Muscle of leg (tissue), 11 donors: Measurements from ENCODE around the gene CPLANE1. TPM values are rescaled to one million over a fixed set of nuclear protein-coding genes. Genes with fewer than 3 reads are reported as not detected.

ENCODE experiments used
- DNase-seq: peaks from one replicate; pipeline ENCODE4 v3.0.0; 2013
- H3K27ac ChIP-seq: one replicate; pipeline ENCODE4 v1.5.1; 2013; ENCODE audit warnings: mild to moderate bottlenecking, low read length, control low read depth
- H3K27me3 ChIP-seq: one replicate; pipeline ENCODE4 v1.6.1; 2013; ENCODE audit warnings: low read length; ENCODE audit not compliant: control insufficient read depth, insufficient read depth
- H3K36me3 ChIP-seq: one replicate; pipeline ENCODE4 v1.6.1; 2013; ENCODE audit warnings: low read length; ENCODE audit not compliant: control insufficient read depth, insufficient read depth
- H3K4me1 ChIP-seq: one replicate; pipeline ENCODE4 v1.6.1; 2013; ENCODE audit warnings: low read length; ENCODE audit not compliant: control insufficient read depth, insufficient read depth
- H3K4me3 ChIP-seq: one replicate; pipeline ENCODE4 v1.5.1; 2013; ENCODE audit warnings: low read length, control low read depth
- H3K9me3 ChIP-seq: replicated peaks from 2 replicates; pipeline ENCODE4 v1.6.1; 2013; ENCODE audit warnings: low read depth, low read length; ENCODE audit not compliant: control insufficient read depth
- whole genome bisulfite sequencing: methylation state at CpG from one replicate; pipeline ENCODE4 v1.1.5; 2013; ENCODE audit warnings: missing lambda C conversion rate; ENCODE audit not compliant: insufficient coverage; 5-methylcytosine and 5-hydroxymethylcytosine counted together
- polyA plus RNA-seq, 8 donors: library from polyadenylated mRNA; unstranded; fragments of 120-200 nt; gene quantifications; one replicate each; pipeline versions ENCODE4 v1.2.1 to v1.2.3, GENCODE V29; 2013; ENCODE audit warnings: inconsistent platforms in 1 of 8, low replicate concordance in 1 of 8; ENCODE audit not compliant: insufficient read length in 8 of 8, insufficient read depth in 1 of 8
- total RNA-seq: library from RNA; stranded (reverse); fragments of 120-200 nt; gene quantifications from one replicate; pipeline ENCODE4 v1.2.4, GENCODE V29; 2013

The CPLANE1 gene
- total and polyA plus RNA-seq, 9 donors: 10.7 to 23.8 (median 16.6) TPM

DNA sequence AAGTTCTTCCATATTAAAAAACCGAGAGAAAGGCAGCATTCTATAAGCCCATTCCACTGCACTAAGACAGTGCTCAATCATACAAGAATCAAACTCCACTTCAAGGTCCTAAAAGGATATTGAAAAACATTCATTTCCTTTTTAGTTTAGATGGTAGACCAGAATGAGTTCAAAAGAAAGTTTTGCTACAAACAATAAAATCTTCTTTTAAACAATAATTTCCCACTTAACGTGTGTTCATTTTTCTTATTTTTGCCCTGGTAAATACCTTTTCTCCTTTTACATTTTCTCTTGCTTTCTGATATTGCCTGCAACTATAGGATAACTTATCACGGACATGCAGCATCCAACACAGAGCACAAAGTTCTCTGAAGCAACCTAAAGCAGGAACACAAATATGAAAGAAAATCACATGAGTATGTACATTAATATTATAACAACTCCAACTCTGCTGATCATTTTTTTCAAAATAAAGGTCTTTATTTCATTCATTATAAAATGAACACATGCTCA lies 61.7 kb downstream of the CPLANE1 start:
- H3K4me3 ChIP-seq: no peak overlapping the region
- no peak overlapping the region for H3K27ac ChIP-seq
- no peak for DNase-seq
- H3K27me3 ChIP-seq: no peaks in the 10 kb centered on the region
- H3K36me3 ChIP-seq: peaks cover 19% of the 10 kb centered on the region
- WGBS: no CpG with 5 or more reads among the region's 3 CpGs
- no peaks in the 10 kb centered on the region for H3K4me1 ChIP-seq
- H3K9me3 ChIP-seq: no peaks in the 10 kb centered on the region

DNA sequence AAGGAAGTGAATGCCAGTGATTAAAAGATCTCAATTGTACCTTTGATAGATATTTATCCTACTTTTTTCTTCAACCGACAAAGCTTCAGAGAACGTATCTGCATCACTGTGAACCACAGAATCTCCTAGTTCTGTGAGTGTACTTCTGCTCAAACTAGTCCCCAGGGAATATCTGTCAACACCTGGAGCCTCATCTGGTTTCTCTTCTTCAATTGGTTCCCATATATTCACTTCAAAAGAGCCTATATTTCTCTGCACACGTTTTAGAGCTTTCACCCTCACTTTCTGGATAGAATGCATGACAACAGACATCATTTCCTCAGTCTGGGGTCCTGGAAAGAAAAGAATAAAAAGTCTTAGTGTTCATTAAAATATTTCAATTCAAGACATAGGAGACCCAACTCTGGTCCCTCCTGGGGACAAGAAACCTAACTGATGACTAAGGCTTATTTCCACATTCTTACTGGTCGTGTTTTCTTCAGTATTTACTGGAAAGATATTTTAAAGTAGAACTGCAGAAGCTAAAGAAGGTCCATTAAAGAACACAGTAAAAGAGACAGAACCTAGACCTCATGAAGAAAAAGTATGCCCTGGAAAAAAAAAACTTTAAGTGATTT lies 64.3 kb downstream of the CPLANE1 start:
- Histone ChIP-seq H3K9me3 (no peaks in the 10 kb centered on the region), H3K4me1 (no peaks in the 10 kb centered on the region), H3K4me3 (no peak overlapping the region), H3K27ac (no peak overlapping the region), H3K36me3 (peaks cover 19% of the 10 kb centered on the region), H3K27me3 (no peaks in the 10 kb centered on the region)
- DNase-seq: no peak
- 76% methylated on average over 2 of the region's 4 CpGs for WGBS

DNA sequence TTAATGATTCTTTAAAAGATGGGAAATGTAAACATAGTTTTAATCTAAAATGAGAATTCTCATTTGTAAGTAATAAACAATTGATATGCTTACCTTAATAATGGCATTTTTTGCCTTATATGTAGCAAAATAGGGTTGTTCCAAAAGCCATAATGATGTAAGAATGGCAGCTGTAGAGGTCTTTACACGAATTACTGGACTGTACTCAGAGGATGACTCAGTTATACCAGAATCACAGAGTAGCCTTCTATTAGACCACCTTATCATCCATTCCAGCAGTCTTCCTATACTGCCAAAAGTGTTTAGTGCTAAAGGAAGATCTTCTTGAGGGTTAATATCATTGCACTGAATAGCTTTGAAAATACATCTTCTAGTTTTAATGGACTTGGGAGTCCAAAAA lies 66.5 kb downstream of the CPLANE1 start:
- no peaks in the 10 kb centered on the region for H3K9me3 ChIP-seq
- H3K27me3 ChIP-seq: no peaks in the 10 kb centered on the region
- WGBS: no CpG with 5 or more reads among the region's 1 CpG
- H3K4me3 ChIP-seq: no peak overlapping the region
- H3K27ac ChIP-seq: no peak overlapping the region
- H3K36me3 ChIP-seq: peaks cover 17% of the 10 kb centered on the region
- H3K4me1 ChIP-seq: no peaks in the 10 kb centered on the region
- DNase-seq: no peak

DNA sequence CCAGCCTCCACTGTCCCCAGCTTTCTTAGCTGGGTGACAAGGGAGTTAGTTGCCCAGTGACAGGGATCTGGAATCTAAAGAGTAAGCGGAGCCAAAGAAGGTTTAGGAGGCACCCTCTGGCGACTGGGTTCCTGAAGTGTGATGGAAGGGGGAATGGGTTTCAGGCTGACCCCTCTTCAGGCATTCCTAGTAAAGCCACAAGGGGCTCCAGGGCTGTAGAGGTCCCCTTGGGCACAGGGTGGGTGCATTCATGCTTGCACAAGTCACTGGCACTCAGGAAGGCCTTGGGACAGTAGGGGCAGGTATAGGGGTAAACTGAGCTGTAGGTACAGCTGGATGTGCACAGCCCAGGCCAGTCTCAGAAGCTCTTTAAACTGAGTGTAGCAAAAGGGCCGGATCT lies 74.2 kb downstream of the CPLANE1 start:
- H3K4me1 ChIP-seq: no peaks in the 10 kb centered on the region
- peaks cover 48% of the 10 kb centered on the region for H3K36me3 ChIP-seq
- H3K9me3 ChIP-seq: no peaks in the 10 kb centered on the region
- no peak overlapping the region for H3K4me3 ChIP-seq
- WGBS: 100% methylated on average over 1 of the region's 3 CpGs
- no peak for DNase-seq
- no peaks in the 10 kb centered on the region for H3K27me3 ChIP-seq
- no peak overlapping the region for H3K27ac ChIP-seq

- Histone ChIP-seq H3K4me1 (no peaks in the 10 kb centered on the region), H3K9me3 (no peaks in the 10 kb centered on the region), H3K36me3 (peaks cover 51% of the 10 kb centered on the region), H3K27me3 (no peaks in the 10 kb centered on the region), H3K4me3 (no peak overlapping the region), H3K27ac (no peak overlapping the region)
- WGBS: no CpG with 5 or more reads among the region's 2 CpGs
- DNase-seq: no peak
Observed at GRCh38 chr5:37172957-37173356, 76.2 kb downstream of the CPLANE1 start.

DNA sequence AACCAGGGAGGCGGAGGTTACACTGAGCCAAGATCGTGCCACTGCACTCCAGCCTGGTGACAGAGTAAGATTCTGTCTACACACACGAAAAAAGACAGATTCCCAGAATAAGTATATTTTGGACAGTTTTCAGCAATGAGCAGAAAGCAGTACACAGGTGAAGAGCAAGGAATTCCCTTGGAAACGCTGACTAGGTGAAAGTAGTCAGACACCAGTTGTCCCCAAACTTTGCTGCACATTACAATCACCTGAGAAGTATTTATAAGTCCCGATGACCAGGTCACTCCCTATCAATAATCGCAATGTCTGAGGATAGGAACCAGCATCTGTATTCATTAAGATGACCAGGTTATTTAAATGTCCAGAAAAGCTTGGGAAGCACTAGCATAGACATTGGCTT lies 78.3 kb downstream of the CPLANE1 start:
- Histone ChIP-seq H3K4me1 (no peaks in the 10 kb centered on the region), H3K36me3 (peaks cover 43% of the 10 kb centered on the region), H3K27ac (no peak overlapping the region), H3K9me3 (no peaks in the 10 kb centered on the region), H3K4me3 (no peak overlapping the region), H3K27me3 (no peaks in the 10 kb centered on the region)
- DNase-seq: no peak
- 100% methylated on average over 3 of the region's 6 CpGs for WGBS

GRCh38 chr5:37166197-37166596 lies 83.0 kb downstream of the CPLANE1 start:
- no CpG with 5 or more reads among the region's 3 CpGs for WGBS
- Histone ChIP-seq H3K27ac (no peak overlapping the region), H3K4me1 (no peaks in the 10 kb centered on the region), H3K4me3 (no peak overlapping the region), H3K36me3 (peaks cover 28% of the 10 kb centered on the region), H3K9me3 (no peaks in the 10 kb centered on the region), H3K27me3 (no peaks in the 10 kb centered on the region)
- DNase-seq: no peak

DNA sequence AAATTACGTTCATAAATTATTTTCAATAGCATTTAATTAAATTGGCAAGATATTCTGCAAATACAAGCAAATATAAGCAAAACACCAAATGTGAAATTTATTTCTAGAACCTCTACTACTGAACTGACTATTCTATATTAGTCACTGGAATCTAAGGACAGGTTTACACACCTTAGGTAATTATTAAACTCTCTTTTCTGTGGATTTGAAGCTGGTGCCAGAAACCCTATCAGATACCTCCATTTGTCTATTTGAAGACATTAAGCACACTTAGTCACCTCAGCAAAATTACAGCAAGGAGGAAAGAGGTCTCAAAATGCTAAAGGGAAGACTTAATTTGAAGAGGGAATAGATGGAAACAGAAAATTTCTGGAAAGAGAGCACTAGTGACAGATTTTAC lies 83.4 kb downstream of the CPLANE1 start:
- H3K4me3 ChIP-seq: no peak overlapping the region
- no peaks in the 10 kb centered on the region for H3K27me3 ChIP-seq
- H3K27ac ChIP-seq: no peak overlapping the region
- H3K36me3 ChIP-seq: peaks cover 23% of the 10 kb centered on the region
- H3K4me1 ChIP-seq: no peaks in the 10 kb centered on the region
- H3K9me3 ChIP-seq: no peaks in the 10 kb centered on the region
- WGBS: no CpG with 5 or more reads among the region's 1 CpG
- DNase-seq: no peak

DNA sequence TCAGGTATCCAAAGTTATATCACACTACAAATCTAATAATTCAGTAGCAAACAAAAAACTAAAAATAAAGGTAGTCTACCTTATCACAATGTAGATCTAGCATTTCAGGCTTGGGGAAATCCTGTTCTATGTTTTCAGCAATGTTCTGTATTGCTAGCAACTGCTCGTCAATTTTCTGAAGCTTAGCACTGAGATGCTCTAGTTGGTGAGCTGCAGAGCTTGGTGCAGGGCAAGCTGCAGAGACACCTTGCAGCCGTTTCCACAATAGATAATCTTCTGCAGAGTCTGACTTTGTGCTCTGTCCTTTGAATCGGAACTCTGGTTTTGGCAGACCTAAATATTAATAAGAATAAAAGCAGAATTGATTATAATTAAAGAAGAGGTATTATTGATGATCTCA lies 95.5 kb downstream of the CPLANE1 start:
- Histone ChIP-seq H3K27ac (no peak overlapping the region), H3K9me3 (no peaks in the 10 kb centered on the region), H3K4me1 (no peaks in the 10 kb centered on the region), H3K27me3 (no peaks in the 10 kb centered on the region), H3K36me3 (peaks cover 41% of the 10 kb centered on the region), H3K4me3 (no peak overlapping the region)
- DNase-seq: no peak
- WGBS: 86% methylated on average over 1 of the region's 3 CpGs

- peaks cover 4% of the 10 kb centered on the region for H3K9me3 ChIP-seq
- peaks cover 16% of the 10 kb centered on the region for H3K36me3 ChIP-seq
- H3K27me3 ChIP-seq: no peaks in the 10 kb centered on the region
- no peak overlapping the region for H3K27ac ChIP-seq
- no peak for DNase-seq
- no peak overlapping the region for H3K4me3 ChIP-seq
- no CpG with 5 or more reads among the region's 1 CpG for WGBS
- H3K4me1 ChIP-seq: no peaks in the 10 kb centered on the region
Observed at GRCh38 chr5:37146896-37147295, 102.3 kb downstream of the CPLANE1 start.

DNA sequence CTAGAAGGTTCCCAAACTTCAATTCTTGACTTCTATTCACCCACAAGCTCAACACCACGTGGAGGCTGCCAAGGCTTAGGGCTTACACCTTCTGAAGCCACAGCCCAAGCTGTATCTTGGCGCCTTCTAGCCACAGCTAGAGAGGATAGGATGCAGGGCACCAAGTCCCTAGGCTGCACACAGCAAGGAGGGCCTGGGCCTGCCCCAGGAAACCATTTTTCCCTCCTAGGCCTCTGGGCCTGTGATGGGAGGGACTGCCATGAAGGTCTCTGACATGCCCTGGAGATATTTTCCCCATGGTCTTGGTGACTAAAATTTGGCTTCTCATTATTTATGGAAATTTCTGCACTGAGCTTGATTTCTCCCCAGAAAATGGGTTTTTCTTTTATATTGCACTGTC lies 112.5 kb downstream of the CPLANE1 start:
- no peaks in the 10 kb centered on the region for H3K27me3 ChIP-seq
- no peak for DNase-seq
- peaks cover 3% of the 10 kb centered on the region for H3K9me3 ChIP-seq
- no peaks in the 10 kb centered on the region for H3K4me1 ChIP-seq
- H3K27ac ChIP-seq: no peak overlapping the region
- no peak overlapping the region for H3K4me3 ChIP-seq
- peaks cover 27% of the 10 kb centered on the region for H3K36me3 ChIP-seq
- WGBS: 100% methylated on average over 2 of the region's 2 CpGs
